Sigmoid colon (tissue), 7 donors: ENCODE data around the gene TFAP2B. TPM values are rescaled to one million over a fixed set of nuclear protein-coding genes. Genes with fewer than 3 reads are reported as not detected.

Experiments used
- DNase-seq: peaks from one replicate; pipeline ENCODE4 v3.0.0-alpha.2; 2019
- H3K27ac ChIP-seq, 4 donors: fragments of 200-600 bp; sonication (generic); one replicate each; pipeline ENCODE4 v1.5.1; 2016 to 2019; ENCODE audit warnings: mild to moderate bottlenecking in 1 of 4
- H3K27me3 ChIP-seq, 3 donors: fragments of 200-600 bp; sonication (generic); one replicate each; pipeline ENCODE4 v1.5.1; 2019; ENCODE audit warnings: mild to moderate bottlenecking in 1 of 3
- H3K36me3 ChIP-seq, 4 donors: fragments of 200-600 bp; sonication (generic); one replicate each; pipeline ENCODE4 v1.5.1; 2016 to 2019
- H3K4me1 ChIP-seq, 4 donors: fragments of 200-600 bp; sonication (generic); one replicate each; pipeline ENCODE4 v1.5.1; 2017 to 2019
- H3K4me3 ChIP-seq, 4 donors: fragments of 200-600 bp; sonication (generic); one replicate each; pipeline ENCODE4 v1.5.1; 2017 to 2019; ENCODE audit warnings: mild to moderate bottlenecking in 2 of 4, moderate library complexity in 1 of 4
- H3K9me3 ChIP-seq, 4 donors: fragments of 200-600 bp in 3 of 4; sonication (generic) in 3 of 4; one replicate each; pipeline versions ENCODE4 v1.5.1 to v1.6.1; 2013 to 2019
- CTCF ChIP-seq, 4 experiments: fragments of 450-650 bp in 3 of 4; fragments of 200-600 bp in 1 of 4; IDR thresholded peaks; one replicate each; pipeline ENCODE4 v1.5.1; 2016 to 2019; ENCODE audit warnings: antibody characterized with exemption in 4 of 4, mild to moderate bottlenecking in 3 of 4, moderate library complexity in 2 of 4
- EP300 ChIP-seq, 4 donors: sonication (generic); formaldehyde crosslinking; IDR thresholded peaks; one replicate each; pipeline ENCODE4 v1.6.1; 2017; ENCODE audit warnings: antibody characterized with exemption in 4 of 4
- POLR2A ChIP-seq, 2 donors: fragments of 450-650 bp; IDR thresholded peaks; one replicate each; pipeline ENCODE4 v1.6.1; 2016; ENCODE audit warnings: antibody characterized with exemption in 2 of 2, mild to moderate bottlenecking in 2 of 2, moderate library complexity in 2 of 2
- POLR2AphosphoS5 ChIP-seq, 4 donors: sonication (generic); formaldehyde crosslinking; IDR thresholded peaks; one replicate each; pipeline ENCODE4 v1.6.1; 2017; ENCODE audit warnings: antibody characterized with exemption in 4 of 4
- WGBS, 2 donors: extraction: QIAGEN DNeasy Blood & Tissue Kit; methylation state at CpG; one replicate each; pipeline ENCODE4 v1.1.7; 2013; 5-methylcytosine and 5-hydroxymethylcytosine counted together
- intact Hi-C: fragments of 100-400 bp; cut with DNase I; formaldehyde crosslinking; loops from one replicate; pipeline ENCODE4 v1.15.1; 2023
- polyA plus RNA-seq, 3 donors: library from polyadenylated mRNA; stranded (reverse); fragments of 200-250 nt; gene quantifications; one replicate each; pipeline ENCODE4 v1.2.3, GENCODE V29; 2013
- total RNA-seq, 4 donors: library from RNA; depleted of rRNA; stranded (reverse); fragments of >200 nt; gene quantifications; one replicate each; pipeline ENCODE4 v1.1.0, GENCODE V29; 2016
- donor health status: healthy with polysubstance abuse.
- donor health status: Bipolar disorder and iron deficiency.
- donor health status: healthy.

Gene TFAP2B
- total and polyA plus RNA-seq, 7 donors: under 0.01 to 0.66 (median 0.01) TPM; not detected in 4

GRCh38 chr6:50792771-50793170, 25.9 kb upstream of the TFAP2B start:
- no peaks in the 10 kb centered on the region for H3K9me3 ChIP-seq
- WGBS, 2 donors: 42 to 66% methylated on average over 1 of the region's 1 CpG
- H3K27ac ChIP-seq: no peak overlapping the region
- H3K4me1 ChIP-seq: no peaks in the 10 kb centered on the region
- intact Hi-C loops: loop anchor here (5.0 kb wide), 1 partner anchor 665 kb away; no protein-coding TSS in a partner anchor
- TF ChIP-seq CTCF (IDR thresholded peaks at IDR 0.05) (no peak), POLR2A (IDR thresholded peaks at IDR 0.05) (no peak), EP300 (IDR thresholded peaks at IDR 0.05) (no peak), POLR2AphosphoS5 (IDR thresholded peaks at IDR 0.05) (no peak)
- H3K27me3 ChIP-seq: no peaks in the 10 kb centered on the region
- DNase-seq: no peak
- H3K4me3 ChIP-seq: no peak overlapping the region
- no peaks in the 10 kb centered on the region for H3K36me3 ChIP-seq

GRCh38 chr6:50795574-50795973, 23.1 kb upstream of the TFAP2B start:
- Histone ChIP-seq H3K27ac (no peak overlapping the region), H3K27me3 (no peaks in the 10 kb centered on the region), H3K4me3 (no peak overlapping the region), H3K36me3 (no peaks in the 10 kb centered on the region), H3K4me1 (no peaks in the 10 kb centered on the region), H3K9me3 (no peaks in the 10 kb centered on the region)
- WGBS, 2 donors: 40 to 62% methylated on average over 5 of the region's 5 CpGs
- DNase-seq: no peak
- no peak for TF ChIP-seq POLR2AphosphoS5 (IDR thresholded peaks at IDR 0.05)
- no peak for TF ChIP-seq CTCF (IDR thresholded peaks at IDR 0.05)
- no peak for TF ChIP-seq POLR2A (IDR thresholded peaks at IDR 0.05)
- no peak for TF ChIP-seq EP300 (IDR thresholded peaks at IDR 0.05)
- intact Hi-C loops: no loop called here

GRCh38 chr6:50804283-50804682, 14.4 kb upstream of the TFAP2B start:
- intact Hi-C loops: no loop called here
- DNase-seq: no peak
- H3K4me1 ChIP-seq: no peaks in the 10 kb centered on the region

GRCh38 chr6:50807035-50807434, 11.6 kb upstream of the TFAP2B start:
- intact Hi-C loops: no loop called here
- no peaks in the 10 kb centered on the region for H3K4me1 ChIP-seq
- H3K9me3 ChIP-seq: no peaks in the 10 kb centered on the region
- H3K27ac ChIP-seq: no peak overlapping the region
- peaks cover 0 to 5% (median 0%) of the 10 kb centered on the region in 3 donors for H3K27me3 ChIP-seq
- no peak for TF ChIP-seq POLR2A (IDR thresholded peaks at IDR 0.05)
- TF ChIP-seq POLR2AphosphoS5 (IDR thresholded peaks at IDR 0.05): no peak
- no peak for TF ChIP-seq CTCF (IDR thresholded peaks at IDR 0.05)
- TF ChIP-seq EP300 (IDR thresholded peaks at IDR 0.05): no peak
- no peak overlapping the region for H3K4me3 ChIP-seq
- DNase-seq: no peak
- H3K36me3 ChIP-seq: no peaks in the 10 kb centered on the region

More at GRCh38 chr6:50804283-50804682, 14.4 kb upstream of the TFAP2B start:
- Histone ChIP-seq H3K36me3 (no peaks in the 10 kb centered on the region), H3K4me3 (no peak overlapping the region), H3K9me3 (no peaks in the 10 kb centered on the region), H3K27me3 (no peaks in the 10 kb centered on the region), H3K27ac (no peak overlapping the region)
- TF ChIP-seq POLR2AphosphoS5 (IDR thresholded peaks at IDR 0.05) (no peak), CTCF (IDR thresholded peaks at IDR 0.05) (no peak), POLR2A (IDR thresholded peaks at IDR 0.05) (no peak), EP300 (IDR thresholded peaks at IDR 0.05) (no peak)
